GM19438 (cell line): ENCODE data around the gene KMT5B.

Experiments
- ATAC-seq: cut with Tn5 transposase; IDR thresholded peaks from one replicate; pipeline ENCODE4 v1.9.1; 2021; ENCODE audit warnings: low read depth; ENCODE audit not compliant: unreplicated experiment

Gene KMT5B

DNA sequence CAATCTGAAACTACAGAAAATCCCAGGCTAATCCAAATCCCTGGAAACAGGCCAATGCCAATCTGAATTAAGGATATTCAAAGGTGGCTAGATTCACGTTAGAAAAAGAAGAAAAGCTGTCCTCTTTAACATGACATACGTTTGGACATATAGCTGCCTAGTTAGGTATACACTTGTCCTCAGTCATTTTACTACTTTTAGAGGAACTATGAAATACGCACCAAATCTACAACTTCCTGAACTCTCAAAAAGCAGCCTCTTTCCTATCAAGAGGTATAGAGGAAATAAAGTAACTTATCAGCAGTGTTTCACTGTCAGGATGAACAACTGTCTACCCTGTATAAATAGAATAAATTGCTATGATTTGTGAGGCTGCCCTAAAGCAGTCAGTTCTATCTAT, 24.0 kb downstream of the KMT5B start:
- no peak for ATAC-seq

DNA sequence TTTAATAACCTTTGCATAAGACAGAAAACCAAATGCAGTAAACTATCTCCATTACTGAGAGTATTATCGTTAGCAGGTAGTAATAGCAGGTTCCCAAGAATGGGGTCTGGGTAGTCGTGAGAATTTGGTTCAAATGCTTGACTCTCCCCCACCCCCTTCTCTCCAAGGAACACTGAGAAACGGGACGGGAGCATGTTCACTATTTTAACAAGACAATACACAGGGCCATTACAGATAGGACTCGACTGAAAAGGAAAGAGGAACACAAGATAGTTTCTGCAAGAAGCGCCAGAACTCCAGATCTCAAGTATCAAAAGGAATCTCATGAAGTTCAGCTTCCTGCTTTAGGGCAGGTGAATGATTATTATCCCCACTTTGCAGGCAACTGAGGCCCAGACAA, 27.0 kb downstream of the KMT5B start:
- ATAC-seq: no peak

DNA sequence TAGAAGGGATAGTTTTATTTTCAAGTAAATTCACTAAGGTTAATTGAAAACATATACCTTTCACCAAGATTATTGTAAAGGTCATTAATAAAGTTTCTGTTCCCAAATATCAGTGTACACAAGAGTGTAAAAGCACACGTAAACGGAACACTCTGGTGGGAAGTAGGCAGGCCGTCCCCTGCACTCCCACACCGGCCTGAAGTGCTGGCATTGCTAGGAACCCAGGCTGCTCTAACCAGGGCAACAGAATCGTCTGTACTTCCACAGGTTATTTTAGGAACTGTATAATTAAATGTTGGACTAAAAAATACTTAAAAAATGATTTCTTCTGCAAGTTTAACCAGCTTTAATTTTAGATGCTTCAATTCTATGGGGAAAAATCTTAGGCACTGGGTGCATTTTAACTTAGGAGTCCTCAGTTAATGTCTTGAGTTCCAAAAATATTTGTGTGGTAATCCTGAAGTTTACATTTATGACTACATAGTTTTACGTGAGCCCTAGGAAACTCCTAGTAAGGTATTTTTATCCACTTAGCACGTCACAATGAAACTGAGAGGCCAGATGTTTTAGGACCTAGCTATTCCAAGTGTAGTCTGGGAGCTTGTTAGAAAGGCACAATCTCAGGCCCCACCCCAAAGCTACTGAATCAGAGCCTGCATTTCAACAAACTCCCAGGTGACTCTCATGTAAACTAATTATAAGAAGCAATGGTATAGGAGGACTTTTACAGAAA, 31.2 kb downstream of the KMT5B start:
- no peak for ATAC-seq

DNA sequence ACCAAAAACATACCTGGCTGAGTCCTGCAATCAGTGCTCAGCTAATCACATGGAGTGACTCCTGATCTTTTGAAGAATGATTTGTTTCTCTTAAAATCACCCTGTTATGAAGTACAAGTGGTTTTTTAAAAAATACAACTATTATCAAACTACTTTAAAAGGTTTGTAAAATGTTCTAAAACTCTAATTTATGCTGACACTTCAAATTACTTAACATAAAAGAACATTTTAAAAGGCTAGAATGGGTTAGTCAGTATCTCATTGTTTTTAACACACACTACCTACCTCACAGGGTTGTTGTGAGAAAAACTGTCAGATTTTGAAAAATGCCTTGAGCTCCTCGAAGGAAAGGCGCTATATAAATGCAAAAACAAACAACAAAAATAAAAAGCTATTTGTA, 33.2 kb downstream of the KMT5B start:
- ATAC-seq: no peak

DNA sequence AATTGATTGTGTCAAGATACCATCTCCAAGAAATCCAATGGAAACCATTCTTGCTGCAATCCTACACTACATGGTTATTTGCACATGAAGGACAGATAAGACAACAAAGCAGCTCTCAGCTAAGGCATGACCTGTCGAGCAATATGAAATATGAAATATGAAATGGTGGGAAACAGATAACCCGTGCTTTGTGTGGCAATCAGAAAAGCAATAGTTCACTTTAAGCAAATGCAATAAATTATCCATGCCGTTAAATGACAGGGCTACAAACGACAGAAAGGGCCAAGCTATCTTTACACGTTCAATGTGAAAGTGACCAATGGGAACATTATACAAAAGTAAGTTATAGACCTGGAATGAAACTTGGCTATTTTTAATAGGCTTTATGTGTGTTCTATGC, 35.2 kb downstream of the KMT5B start:
- ATAC-seq: no peak

DNA sequence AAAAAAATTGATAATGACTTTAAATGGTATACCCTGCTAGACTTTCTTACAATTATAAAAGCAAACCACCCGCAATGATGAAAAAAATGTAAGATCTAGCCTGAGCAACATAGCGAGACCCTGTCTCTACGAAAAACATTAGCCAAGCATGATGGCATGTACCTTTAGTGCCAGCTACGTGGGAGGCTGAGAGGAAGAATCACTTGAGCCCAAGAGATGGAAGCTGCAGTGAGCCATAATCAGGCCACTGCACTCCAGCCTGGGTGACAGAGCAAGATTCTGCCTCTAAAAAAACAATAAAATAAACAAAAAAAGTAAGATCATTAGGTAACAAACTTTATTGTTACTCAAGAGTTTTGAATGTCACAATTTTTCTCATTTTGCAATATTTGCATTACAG, 39.2 kb downstream of the KMT5B start:
- ATAC-seq: no peak

DNA sequence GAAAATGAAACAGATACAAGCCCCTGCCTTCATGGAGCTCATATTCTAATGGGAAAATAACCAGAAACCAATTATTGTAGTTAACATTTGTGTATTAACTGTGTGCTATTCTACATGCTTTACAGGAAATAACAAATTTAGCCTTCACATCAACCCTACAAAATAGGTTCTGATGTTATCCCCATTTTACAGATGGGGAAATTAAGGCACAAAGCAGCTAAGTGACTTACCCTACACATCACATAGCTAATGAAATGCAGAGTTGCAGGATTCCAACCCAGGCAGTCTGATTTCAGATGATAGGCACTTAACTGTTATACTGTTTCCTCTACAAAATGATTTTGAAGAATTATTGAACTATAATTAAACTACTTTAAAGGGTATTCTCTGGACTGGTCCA, 43.7 kb downstream of the KMT5B start:
- ATAC-seq: no peak

DNA sequence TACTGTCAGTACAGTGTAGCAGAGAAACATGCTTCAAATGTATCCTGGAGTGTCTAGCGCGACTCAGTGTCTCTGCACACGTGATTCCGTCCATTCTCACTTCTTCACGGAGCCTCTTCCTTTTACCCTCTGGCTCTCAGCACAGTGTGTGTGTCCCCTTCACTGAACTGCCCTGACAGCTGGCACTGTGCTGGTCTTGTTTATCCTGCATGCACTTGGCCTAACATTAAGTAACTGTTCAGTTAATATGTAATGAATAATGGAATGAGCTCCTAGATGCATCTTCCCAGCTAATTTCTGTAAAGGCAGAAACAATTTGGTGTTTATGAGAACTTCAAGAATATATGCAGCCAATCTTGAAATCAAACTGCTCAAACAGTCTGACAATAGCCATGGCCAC, 44.4 kb downstream of the KMT5B start:
- ATAC-seq: no peak

DNA sequence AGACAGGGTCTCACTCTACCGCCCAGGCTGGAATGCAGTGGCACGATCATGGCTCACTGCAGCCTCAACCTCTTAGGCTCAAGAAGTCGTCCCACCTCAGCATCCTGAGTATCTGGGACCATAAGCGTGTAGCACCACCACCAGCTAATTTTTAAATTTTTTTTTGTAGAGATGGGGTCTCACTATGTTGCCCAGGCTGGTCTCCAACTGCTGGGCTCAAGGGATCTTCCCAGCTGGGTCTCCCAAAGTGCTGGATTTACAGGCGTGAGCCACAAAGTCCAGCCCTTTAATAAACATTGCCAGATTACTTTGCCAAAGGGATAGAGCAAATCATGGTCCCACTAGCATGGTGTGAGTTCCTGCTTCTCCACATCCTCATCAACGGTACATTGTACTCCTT, 45.6 kb downstream of the KMT5B start:
- ATAC-seq: no peak

DNA sequence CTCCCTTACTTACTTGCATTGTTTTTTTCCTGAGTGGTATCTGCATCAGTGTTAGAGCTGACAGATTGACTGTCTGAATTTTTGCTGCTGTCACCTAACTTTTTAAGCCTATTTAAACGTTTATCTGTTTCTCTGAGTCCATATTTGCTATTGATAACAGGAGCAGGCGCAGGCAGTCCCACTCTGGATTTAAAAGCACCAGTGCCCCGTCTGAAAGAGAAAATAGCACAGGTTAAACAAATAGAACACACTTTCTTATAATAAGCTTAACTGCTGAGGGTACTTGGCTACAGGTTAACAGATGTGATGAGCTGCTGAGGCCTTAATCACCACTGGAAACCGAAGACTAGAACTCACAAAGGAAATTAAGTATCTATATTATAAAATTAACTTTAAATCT, 46.1 kb downstream of the KMT5B start:
- ATAC-seq: no peak

DNA sequence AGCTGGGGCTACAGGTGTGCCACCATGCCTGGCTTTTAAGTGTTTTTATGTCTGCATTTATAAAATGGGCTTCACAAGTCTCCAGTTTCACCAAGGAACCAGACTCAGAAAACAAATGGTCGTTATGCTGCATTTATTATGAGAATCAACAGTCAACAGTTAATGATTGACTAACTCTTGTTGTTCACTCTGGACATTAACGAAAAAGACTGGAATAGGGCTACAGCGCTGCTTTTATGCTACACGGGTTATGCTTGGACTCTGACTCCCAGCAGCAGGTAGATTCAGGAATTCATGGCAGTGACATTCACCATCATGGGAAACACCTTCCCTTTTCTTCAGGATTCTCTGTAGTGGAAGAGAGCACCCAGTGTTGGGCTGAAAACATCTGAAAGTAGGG, 47.5 kb downstream of the KMT5B start:
- no peak for ATAC-seq

DNA sequence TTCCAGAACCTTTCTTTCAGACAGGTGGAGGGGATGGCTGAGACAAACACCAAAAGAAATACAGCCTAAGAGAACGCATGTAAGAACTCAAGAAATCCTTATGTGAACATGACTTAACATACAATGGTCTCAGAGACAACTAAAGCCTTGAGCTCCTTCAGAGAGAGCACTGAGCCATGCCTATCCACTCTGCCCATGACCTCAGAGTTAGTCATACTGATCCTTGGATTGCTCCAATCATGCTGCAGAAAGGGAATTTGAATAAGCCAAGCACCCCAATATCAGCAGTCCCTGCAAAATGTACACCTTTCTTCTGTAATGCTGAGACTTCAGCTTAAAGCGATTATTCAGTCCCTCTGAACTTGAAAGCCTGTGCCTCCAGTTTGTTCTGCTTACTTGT, 48.7 kb downstream of the KMT5B start:
- ATAC-seq: no peak

DNA sequence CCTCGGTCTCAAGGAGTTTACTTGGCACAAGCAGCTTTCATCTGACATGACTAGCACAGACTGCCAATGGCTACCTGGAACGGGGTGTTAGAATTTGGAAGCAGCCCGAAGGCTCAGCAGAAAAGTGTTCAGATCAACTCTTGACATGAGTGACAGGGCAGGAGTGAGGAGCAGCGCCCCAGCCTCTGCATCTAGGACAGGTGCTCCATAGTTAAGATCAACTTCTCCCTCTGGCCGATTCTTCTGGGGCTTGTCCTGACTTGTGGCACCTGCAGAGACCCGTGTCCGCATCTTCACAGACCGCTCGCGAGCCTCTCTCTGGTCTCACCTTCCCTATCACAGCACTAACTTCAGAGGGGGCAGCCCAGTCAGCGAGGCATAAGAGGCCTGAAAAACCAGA, 49.4 kb downstream of the KMT5B start:
- ATAC-seq: no peak

DNA sequence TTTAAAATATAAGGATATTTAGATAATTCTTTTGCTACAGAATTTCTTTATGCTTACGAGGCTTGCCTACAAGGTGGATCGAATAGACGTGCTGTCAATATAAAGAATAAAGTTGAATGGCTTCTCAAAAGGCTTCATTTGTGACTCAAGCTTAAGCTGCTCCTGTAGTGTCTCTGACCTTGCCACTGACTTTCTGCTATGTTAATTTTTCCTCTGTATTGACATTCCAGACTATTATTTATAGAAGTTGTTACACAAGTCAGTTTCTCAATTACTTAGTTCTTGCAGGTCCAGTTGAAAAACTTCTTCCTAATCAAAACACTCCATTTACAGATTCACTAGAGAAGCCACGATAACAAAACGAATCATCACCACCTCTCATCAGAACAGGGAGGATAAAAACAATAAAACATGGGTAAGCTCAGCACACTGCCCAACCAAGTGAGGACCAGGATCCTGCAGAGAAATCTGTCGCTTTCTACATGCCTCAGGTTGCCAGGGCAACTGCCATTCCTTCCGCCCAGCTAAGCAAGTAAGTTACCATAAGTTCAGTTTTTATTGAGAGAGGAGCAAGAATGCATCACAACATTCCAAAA, 52.9 kb downstream of the KMT5B start:
- ATAC-seq: no peak

DNA sequence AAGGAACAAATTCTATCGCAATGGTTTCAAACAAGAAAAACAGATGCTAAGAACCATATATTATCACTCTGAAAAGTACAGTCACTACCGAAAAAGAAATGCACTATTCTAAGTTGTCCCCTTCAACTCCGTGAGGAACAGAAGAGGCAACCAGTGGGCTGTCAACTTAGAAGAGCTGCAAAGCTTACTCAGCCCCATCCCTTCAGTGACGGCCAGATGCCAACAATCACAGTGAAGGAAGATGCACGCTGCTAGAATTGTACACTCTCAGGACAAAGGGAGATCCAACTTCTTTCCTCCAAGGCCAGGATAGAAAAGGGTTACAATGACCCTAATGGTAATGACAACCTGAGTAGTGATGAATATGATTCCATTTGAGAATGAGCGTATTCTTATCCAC, 53.4 kb downstream of the KMT5B start:
- ATAC-seq: no peak

DNA sequence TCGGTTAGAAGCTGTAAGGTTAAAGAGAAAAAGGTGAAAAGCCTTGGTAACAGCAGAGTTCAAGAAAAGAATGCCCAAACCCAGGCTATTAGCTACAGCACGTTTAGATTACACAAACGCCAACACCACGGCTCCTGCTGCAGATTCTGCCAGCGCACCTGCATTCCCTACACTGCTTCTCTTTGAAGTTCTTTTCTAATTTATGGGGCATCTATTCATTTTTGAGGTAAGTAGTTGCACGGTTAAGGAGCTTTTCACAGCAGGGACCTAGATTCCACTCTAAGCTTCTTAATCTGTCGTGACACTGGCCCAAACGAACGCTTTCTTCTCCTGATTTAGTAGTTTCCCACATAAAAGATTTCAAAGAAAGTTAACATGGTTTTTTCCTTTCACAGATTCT, 53.9 kb downstream of the KMT5B start:
- no peak for ATAC-seq

DNA sequence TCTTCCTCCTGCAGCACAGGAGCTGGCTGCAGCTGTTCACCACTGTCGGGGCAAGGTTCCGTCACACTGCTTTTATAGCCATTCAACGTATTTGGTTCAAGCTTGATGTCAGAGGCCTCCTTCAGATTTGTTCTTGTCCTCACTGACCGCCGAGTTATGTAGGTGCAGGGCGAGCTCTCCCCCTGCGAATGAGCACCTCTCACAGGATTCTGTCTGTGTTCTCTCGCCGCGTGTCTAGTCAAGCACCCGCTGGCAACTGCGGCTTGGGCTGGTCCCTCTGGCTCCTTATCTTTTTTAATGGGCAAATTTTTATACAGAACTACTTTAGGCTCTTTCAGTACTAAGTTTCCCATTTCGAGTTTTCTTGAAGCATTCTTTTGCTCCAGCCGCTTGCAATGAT, 54.5 kb downstream of the KMT5B start:
- no peak for ATAC-seq

DNA sequence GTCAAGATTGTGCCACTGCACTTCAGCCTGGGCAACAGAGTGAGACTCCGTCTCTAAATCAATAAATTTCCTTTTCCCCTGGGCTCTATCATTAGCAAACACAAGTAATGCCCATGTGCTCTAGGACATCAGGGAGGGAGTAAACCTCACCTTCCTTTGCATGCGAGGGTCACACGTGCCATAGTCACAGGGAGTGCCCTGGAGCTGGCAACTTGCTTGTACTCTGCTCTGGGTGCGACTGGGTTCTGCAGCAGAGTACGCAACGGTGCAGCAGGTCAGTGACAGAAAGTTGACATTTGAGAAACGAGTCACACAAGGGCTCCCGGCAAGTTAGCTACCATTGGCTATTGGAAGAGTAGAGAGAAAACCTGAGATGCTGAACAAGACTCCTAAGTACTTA, 59.4 kb downstream of the KMT5B start:
- ATAC-seq: no peak

DNA sequence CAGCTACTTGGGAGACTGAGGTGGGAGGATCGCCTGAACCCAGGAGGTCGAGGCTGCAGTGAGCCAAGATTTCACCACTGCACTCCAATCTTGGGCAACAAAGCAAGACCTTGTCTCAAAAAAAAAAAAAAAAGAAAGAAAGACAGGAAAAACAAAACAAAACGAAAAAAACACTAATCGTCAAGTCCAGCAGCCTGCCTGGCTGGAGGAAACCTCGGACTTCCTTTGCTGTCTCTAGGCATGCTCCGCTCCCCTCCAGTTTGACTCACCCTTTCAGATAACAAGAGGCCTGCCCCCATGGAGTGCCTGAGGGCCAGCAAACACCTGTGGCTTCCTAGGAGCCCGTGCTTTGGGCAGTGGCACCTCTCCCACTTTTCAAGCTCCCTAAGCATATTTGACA, 63.1 kb downstream of the KMT5B start:
- no peak for ATAC-seq

DNA sequence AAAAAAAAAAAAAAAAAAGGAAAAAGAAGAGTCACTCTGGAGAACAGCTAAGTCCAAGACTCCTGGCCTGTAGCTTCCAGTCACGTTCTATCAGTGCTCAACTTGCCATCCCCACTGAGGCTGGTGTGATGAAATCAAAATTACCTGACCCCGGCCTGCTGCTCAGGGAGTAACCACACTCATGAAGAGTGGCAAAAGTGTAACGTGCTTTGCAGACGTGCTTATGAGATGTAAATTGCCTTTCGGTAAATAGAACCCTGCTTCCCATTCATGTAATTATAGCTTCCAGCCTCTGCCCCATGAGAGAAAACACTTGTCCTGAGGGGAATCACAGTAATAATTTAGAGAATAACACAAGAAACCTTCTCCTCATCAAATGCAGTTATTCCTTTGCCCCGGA, 63.7 kb downstream of the KMT5B start:
- no peak for ATAC-seq

DNA sequence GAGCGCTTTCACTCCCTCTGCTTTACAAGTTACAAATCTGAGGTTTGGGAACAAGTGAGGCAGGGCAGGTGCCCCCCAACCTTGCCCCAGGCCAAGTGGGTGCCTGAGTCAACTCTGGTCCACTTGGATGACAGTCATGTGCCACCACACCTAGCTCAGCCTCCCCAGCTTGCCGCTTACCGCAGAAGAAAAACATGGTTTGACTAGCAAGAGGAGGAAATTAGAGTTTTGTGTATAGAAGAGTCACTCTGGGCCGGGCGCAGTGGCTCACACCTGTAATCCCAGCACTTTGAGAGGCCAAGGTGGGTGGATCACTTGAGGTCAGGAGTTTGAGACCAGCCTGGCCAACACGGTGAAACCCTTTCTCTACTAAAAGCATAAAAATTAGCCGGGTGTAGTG, 64.2 kb downstream of the KMT5B start:
- ATAC-seq: no peak

DNA sequence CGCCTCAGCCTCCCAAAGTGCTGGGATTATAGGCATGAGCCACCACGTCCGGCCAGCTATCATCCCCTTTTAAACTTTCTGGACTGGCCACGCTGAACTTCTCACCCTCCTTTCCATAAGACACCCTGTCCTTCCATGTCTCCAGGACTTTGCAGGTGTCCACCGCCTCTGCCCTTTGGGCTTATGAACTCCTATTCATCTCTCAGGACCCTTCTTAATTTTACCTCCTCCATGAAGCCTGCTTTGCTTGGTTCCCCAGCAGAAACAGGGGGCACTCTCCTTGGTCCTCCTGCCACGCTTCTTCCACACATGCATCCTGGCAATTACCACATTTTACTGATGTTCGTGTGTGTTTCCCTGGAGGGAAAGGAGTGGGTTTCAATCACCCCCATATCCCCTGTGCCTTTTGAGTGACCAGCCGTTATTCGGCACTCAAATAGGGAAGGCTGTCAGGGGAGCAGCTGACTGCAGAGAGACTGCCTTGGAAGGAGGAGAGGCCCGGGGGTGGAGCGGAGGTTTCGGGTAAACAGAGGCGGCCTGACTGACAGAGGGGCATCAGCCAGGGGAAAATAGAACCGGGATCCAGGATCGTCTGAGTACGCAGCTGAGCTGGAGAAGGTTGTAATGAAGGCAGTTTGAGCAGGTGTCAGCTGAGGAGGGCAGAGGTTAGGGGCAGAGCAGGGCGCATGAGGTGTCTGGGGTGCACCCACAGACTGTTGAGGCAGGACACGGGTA, 64.9 kb downstream of the KMT5B start:
- ATAC-seq: no peak
